Caco-2 (cell line): Measurements from ENCODE around the gene TMEM176A. TPM values are rescaled to one million over a fixed set of nuclear protein-coding genes. Genes with fewer than 3 reads are reported as not detected.

Source experiments
- BruUV-seq: library from RNA; stranded (reverse); fragments of 400-500 nt; replicated peaks from 2 replicates; lab custom pipeline; 2021; lab: Mats Ljungman, UMichigan
- CTCF ChIA-PET: fragments of 300-600 bp; sonication (Branson Sonifier 250); formaldehyde crosslinking; loops from one replicate; lab custom pipeline; 2022; ENCODE audit warnings: antibody characterized with exemption; lab: Charles Lee
- POLR2A ChIA-PET: fragments of 300-600 bp; sonication (Branson Sonifier 250); formaldehyde crosslinking; loops from one replicate; lab custom pipeline; 2022; ENCODE audit warnings: antibody characterized with exemption; lab: Charles Lee
- DNase-seq, 2 experiments: peaks; one replicate each; pipeline versions ENCODE4 v3.0.0 to v3.0.0-alpha.2; 2020 to 2022
- H3K27me3 ChIP-seq: replicated peaks from 2 replicates; pipeline ENCODE4 v1.6.0; 2011; ENCODE audit warnings: low read length; ENCODE audit not compliant: control insufficient read depth, insufficient read depth
- H3K36me3 ChIP-seq: 2 replicates; pipeline ENCODE4 v1.5.1; 2011; ENCODE audit warnings: low read length; ENCODE audit not compliant: control insufficient read depth, insufficient read depth
- H3K4me1 ChIP-seq: fragments of 250-450 bp; sonication (Bioruptor Pico); 2 replicates; pipeline ENCODE4 v1.5.1; 2020; ENCODE audit warnings: mild to moderate bottlenecking
- H3K4me3 ChIP-seq: 2 replicates; pipeline ENCODE4 v1.5.1; 2011; ENCODE audit warnings: low read depth, mild to moderate bottlenecking, control low read depth, low read length
- H3K9me3 ChIP-seq: fragments of 250-450 bp; sonication (Bioruptor Pico); 2 replicates; pipeline ENCODE4 v1.5.1; 2020; ENCODE audit warnings: mild to moderate bottlenecking, moderate library complexity
- H3K27ac Mint-ChIP-seq: one replicate; pipeline ENCODE4 v1.8.0; 2022; ENCODE audit warnings: mixed read lengths; ENCODE audit not compliant: unreplicated experiment
- H3K27me3 Mint-ChIP-seq: one replicate; pipeline ENCODE4 v1.8.0; 2022; ENCODE audit warnings: mixed read lengths; ENCODE audit not compliant: insufficient read depth, unreplicated experiment
- H3K36me3 Mint-ChIP-seq: one replicate; pipeline ENCODE4 v1.8.0; 2022; ENCODE audit warnings: mild to moderate bottlenecking, mixed read lengths; ENCODE audit not compliant: insufficient read depth, unreplicated experiment
- H3K4me1 Mint-ChIP-seq: one replicate; pipeline ENCODE4 v1.8.0; 2022; ENCODE audit warnings: low read depth, mixed read lengths; ENCODE audit not compliant: unreplicated experiment
- H3K4me3 Mint-ChIP-seq: one replicate; pipeline ENCODE4 v1.8.0; 2022; ENCODE audit warnings: mild to moderate bottlenecking, moderate library complexity, mixed read lengths; ENCODE audit not compliant: unreplicated experiment
- H3K9me3 Mint-ChIP-seq: one replicate; pipeline ENCODE4 v1.8.0; 2022; ENCODE audit warnings: mixed read lengths; ENCODE audit not compliant: unreplicated experiment
- CTCF ChIP-seq, 2 experiments: fragments of 200-600 bp in 1 of 2; IDR thresholded peaks; 1 replicate in 1 of 2; 2 replicates in 1 of 2; pipeline versions ENCODE4 v1.5.1 to v1.8.0; 2011 to 2022; ENCODE audit warnings: antibody characterized with exemption in 1 of 2, control low read depth in 1 of 2, inconsistent platforms in 1 of 2, low read depth in 1 of 2, low read length in 1 of 2, mild to moderate bottlenecking in 1 of 2, moderate library complexity in 1 of 2; ENCODE audit not compliant: insufficient read depth in 1 of 2, severe bottlenecking in 1 of 2, unreplicated experiment in 1 of 2
- intact Hi-C: fragments of 100-400 bp; cut with micrococcal nuclease; formaldehyde crosslinking; loops from one replicate; pipeline ENCODE4 v1.10.0; 2022; ENCODE audit not compliant: unreplicated experiment
- total RNA-seq: library from RNA; stranded (reverse); gene quantifications from 2 replicates; pipeline ENCODE4 v1.2.3, GENCODE V29; 2022

TMEM176A gene
- total RNA-seq, 1 experiment from 2014 or later = 49.6 TPM

- H3K4me3 Mint-ChIP-seq = no peak overlapping the region
- POLR2A ChIA-PET = no interaction called here
- Histone ChIP-seq H3K36me3 (no peaks in the 10 kb centered on the region; the same call in 1 of the 2 replicates), H3K4me1 (peaks cover 15% of the 10 kb centered on the region), H3K27me3 (no peaks in the 10 kb centered on the region), H3K9me3 (no peaks in the 10 kb centered on the region), H3K4me3 (no peak overlapping the region)
- no peak for DNase-seq
- intact Hi-C loops = no loop called here
- no peak overlapping the region for H3K27ac Mint-ChIP-seq
- H3K9me3 Mint-ChIP-seq = no peaks in the 10 kb centered on the region
- no TSS peak for BruUV-seq
- H3K27me3 Mint-ChIP-seq = no peaks in the 10 kb centered on the region
- CTCF ChIA-PET = interaction anchor here (0.5 to 1.3 kb wide), 6 partner anchors 10 to 149 kb away, joined by 3 to 7 read pairs (median 4); no protein-coding TSS in a partner anchor
- no peaks in the 10 kb centered on the region for H3K4me1 Mint-ChIP-seq
- no peaks in the 10 kb centered on the region for H3K36me3 Mint-ChIP-seq
- TF ChIP-seq CTCF (IDR thresholded peaks at IDR 0.05; ENCODE audit: insufficient read depth in 1 of 2, low read depth in 1 of 2, low read length in 1 of 2, severe bottlenecking in 1 of 2, unreplicated experiment in 1 of 2) = no peak
Observed at GRCh38 chr7:150788474-150789269, 11.9 kb upstream of the TMEM176A start.

GRCh38 chr7:150790416-150791075, 10.0 kb upstream of the TMEM176A start:
- POLR2A ChIA-PET = no interaction called here
- Histone ChIP-seq H3K4me1 (no peaks in the 10 kb centered on the region), H3K9me3 (no peaks in the 10 kb centered on the region), H3K27me3 (no peaks in the 10 kb centered on the region), H3K4me3 (no peak overlapping the region), H3K36me3 (no peaks in the 10 kb centered on the region; the same call in 1 of the 2 replicates)
- no peaks in the 10 kb centered on the region for H3K9me3 Mint-ChIP-seq
- no peaks in the 10 kb centered on the region for H3K36me3 Mint-ChIP-seq
- no peak overlapping the region for H3K27ac Mint-ChIP-seq
- intact Hi-C loops = no loop called here
- BruUV-seq = no TSS peak
- TF ChIP-seq CTCF (IDR thresholded peaks at IDR 0.05; ENCODE audit: insufficient read depth in 1 of 2, low read depth in 1 of 2, low read length in 1 of 2, severe bottlenecking in 1 of 2, unreplicated experiment in 1 of 2) = no peak
- CTCF ChIA-PET = no interaction called here
- H3K4me3 Mint-ChIP-seq = no peak overlapping the region
- no peak for DNase-seq
- no peaks in the 10 kb centered on the region for H3K27me3 Mint-ChIP-seq
- H3K4me1 Mint-ChIP-seq = no peaks in the 10 kb centered on the region

GRCh38 chr7:150791304-150791703, 9.3 kb upstream of the TMEM176A start:
- TF ChIP-seq CTCF (IDR thresholded peaks at IDR 0.05; ENCODE audit: insufficient read depth in 1 of 2, low read depth in 1 of 2, low read length in 1 of 2, severe bottlenecking in 1 of 2, unreplicated experiment in 1 of 2) = no peak
- H3K27me3 ChIP-seq = no peaks in the 10 kb centered on the region
- H3K4me3 Mint-ChIP-seq = no peak overlapping the region

More at GRCh38 chr7:150791304-150791703, 9.3 kb upstream of the TMEM176A start:
- H3K9me3 ChIP-seq = no peaks in the 10 kb centered on the region
- TSS peak; percentile 29 for BruUV-seq
- Mint-ChIP-seq H3K36me3 (no peaks in the 10 kb centered on the region), H3K9me3 (no peaks in the 10 kb centered on the region), H3K4me1 (no peaks in the 10 kb centered on the region), H3K27ac (no peak overlapping the region), H3K27me3 (no peaks in the 10 kb centered on the region)
- ChIA-PET POLR2A (no interaction called here), CTCF (interaction anchor here (0.6 kb wide), 1 partner anchor 11 kb away, joined by 3 read pairs; no protein-coding TSS in a partner anchor)
- H3K4me1 ChIP-seq = no peaks in the 10 kb centered on the region
- DNase-seq = no peak
- H3K36me3 ChIP-seq = no peaks in the 10 kb centered on the region; the same call in 1 of the 2 replicates
- H3K4me3 ChIP-seq = no peak overlapping the region
- intact Hi-C loops = no loop called here
